ENCODE results near the gene SUGP2.

- TF ChIP-seq POLR2AphosphoS5 (IDR thresholded peaks at IDR 0.05; ENCODE audit: low read depth) (no peak), ETS1 (IDR thresholded peaks at IDR 0.05) (no peak), CTCF (conservative IDR thresholded peaks at IDR 0.05; ENCODE audit: low read depth in 2 of 2) (no peak), JUNB (IDR thresholded peaks at IDR 0.05; ENCODE audit: unreplicated experiment) (no peak)
These were observed 10.6 kb upstream of the SUGP2 start for GRCh38 chr19:19043881-19044280.

Measured in GM23338 (cell line).